Measurements from ENCODE around the gene SIX3.
A peak's percentile ranks its signal among the peaks of the same experiment; 100 is the strongest.

SIX3 gene

DNA sequence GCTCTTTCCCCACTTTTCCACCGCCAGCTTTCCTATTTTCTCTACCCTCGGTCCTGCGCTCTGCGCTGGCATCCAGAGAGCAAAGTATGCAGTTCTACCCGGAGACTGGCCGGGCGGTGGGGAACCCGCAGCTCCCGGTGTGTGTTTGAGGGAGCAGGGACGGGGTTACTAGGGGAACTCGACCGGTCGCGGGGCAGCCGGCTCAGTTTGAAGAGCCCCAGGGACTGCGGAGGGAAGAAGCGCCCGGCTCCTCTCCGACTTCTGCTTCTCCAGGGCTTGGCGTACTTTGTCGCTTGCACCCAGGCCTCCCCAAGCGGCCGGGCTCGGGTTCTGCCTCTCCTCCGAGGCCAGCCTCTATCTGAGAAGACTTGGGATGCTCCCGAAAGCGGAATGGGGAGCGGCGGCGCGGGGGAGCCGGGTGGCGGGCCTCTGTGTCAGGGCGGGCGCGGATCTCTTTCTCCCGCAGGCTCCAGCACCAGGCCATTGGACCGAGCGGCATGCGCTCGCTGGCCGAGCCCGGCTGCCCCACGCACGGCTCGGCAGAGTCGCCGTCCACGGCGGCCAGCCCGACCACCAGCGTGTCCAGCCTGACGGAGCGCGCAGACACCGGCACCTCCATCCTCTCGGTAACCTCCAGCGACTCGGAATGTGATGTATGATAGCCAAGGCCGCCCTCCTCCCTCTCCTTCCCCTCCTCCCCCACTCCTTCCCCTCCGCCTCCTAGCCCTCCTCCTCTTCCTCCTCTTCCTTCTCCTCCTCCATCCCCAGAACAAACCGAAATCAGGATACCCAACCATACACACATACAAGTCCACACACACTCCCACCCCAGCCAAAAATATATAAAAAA is 2.8 kb downstream of the SIX3 start:
- DNase-seq = no peak

DNA sequence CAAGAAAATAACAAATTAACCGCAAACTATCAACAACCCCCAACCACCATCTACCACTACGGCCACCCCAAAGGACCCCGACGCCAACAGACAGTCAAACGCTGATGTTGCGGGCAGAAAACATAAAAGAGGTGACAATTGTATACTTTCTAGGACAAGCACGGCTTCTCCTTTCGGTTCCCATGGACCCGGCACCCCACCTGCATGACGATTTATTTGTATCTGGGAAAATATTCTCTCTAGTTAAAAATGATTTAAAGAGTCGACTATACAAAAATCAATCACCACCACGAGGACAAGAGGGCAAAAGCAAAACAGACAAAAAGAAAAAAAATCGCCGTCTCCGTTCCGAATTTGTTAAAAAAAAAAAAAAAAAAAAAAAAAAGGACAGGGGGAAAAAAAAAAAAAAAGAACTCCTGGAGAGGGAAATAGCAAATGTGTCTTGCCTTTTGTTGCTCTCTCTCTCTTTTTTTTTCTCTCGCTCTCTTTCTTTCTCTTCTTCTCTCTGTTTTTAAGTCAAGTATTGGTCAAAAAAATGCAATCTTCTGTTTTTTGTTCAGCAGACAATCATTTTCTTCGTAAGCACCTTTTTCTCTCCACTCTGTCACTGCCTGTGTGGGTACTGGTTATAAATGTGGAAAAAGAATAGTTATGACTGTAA is 3.6 kb downstream of the SIX3 start:
- DNase-seq = no peak

DNA sequence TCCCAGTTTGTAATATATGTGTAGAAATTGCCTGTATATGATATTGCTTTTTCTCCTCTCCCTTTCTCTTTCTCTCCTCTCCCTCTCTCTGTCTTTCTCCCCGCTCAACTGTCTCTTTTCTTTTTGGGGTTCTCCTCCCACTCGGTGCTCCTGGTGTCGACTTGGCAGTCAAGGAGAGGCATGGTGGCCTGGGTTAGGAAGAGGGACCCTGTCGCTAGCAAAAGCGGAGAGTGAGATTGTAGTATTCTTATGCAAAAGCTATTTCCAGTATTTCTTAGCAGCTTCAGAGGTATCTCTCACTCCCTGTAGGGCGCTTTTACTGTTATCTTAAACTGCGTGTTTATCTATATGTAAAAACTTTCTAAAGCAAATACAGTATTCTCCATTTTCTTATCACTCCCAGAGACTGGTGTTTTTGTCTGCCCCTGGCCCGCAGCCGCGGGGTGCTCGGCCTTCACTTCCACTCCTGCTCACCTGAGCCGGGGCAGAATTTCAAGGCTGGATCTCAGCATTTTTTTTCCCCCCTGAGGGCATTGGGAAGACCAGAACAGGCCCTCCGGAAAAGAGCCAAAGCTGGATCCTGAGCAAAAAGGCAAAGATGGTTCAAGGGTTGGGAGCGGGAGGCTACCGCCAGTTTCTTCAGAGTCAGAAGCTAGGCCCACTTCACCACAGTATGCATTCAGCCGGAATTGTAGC is 4.3 kb downstream of the SIX3 start:
- no peak for DNase-seq

DNA sequence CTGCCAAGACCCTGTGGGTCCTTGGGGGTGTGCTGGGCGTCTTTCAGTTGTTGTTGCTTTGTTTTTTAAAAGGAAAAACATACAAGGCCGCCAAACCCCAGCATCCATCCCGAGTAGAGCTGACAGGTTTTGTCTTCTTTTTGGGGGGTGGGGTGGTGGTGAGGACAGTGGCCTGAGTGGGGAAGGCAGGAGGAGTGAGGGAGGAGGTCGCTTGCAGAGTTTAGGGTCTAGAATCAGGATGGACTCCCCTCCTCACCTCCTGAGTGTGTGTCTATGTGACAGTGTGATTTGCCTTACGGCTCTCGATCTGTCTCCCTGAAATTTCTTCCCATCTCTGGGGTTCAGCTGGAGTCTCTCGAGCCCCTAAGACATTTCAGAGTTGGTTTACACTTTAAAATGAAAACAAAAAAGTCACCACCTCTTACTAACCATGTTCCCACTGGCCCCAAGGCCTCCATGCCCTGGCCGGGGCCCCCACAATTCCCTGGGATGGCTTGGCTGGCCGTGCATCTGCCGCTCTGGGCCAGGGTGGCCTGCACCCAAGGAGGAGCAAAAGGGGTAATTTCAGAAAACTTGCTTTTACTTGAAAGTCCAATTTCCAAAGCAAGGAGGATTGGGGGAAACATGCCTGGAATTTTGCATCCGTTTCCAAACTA is 5.0 kb downstream of the SIX3 start:
- no peak for DNase-seq

GRCh38 chr2:44947028-44947375 is 5.5 kb downstream of the SIX3 start:
- DNase-seq = no peak

DNA sequence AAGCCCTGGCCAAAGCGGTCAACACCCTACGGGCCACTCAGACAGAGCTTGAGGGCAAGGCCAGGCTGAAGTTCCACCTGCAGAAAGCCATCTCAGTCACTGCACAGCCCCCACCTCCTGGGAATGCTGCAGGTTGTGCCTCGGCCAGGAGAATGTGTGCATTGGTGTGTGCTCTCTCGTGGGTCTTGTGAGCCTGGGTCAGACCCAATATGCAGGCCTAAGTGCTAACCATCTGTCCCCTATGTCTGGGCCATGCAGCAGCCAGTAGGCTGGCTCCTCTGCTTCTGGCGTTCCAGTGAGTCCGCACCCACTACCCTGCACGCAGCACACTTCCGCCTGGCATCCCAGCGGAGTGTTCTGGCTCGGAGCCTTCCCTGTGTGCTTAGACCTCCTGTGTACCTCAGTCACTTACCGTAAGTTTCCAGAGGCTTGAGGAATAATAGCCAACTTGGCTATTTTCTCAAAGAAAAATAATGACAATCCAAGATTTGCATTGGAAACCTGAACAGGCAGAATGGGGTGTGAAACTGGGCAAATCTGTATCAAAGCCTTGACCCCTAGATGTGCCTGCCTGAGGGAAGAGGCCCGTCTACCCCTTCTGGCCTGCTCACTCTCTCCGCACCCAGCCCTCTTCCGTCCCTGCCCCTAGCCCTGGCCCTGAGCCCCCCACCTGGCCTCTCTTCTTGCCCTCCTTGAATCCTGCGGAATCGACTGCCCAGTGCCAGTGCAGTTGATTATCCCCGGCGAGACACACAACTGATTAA is 7.2 kb downstream of the SIX3 start:
- no peak for DNase-seq

GRCh38 chr2:44949329-44950151 is 8.0 kb downstream of the SIX3 start:
- no peak for DNase-seq

DNA sequence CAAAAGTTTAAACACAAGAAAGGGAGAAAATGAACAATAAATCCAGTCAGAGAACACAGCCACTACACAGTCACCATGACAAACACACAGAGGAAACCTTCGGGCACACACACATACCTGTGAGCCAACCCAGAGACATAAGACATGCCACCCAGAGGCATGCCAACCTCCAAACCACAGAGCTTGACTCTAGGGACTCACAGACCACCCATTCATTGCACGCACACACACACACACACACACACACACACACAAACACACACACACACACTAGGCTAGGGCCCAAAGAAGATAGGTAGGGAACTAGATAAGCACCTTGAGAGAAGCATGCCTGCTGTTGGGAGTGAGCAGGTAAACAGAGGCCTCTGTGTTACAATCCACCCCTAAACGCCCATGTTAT is 9.1 kb downstream of the SIX3 start:
- no peak for DNase-seq

- DNase-seq = no peak
These were observed 9.6 kb downstream of the SIX3 start for GRCh38 chr2:44951124-44951523.

DNA sequence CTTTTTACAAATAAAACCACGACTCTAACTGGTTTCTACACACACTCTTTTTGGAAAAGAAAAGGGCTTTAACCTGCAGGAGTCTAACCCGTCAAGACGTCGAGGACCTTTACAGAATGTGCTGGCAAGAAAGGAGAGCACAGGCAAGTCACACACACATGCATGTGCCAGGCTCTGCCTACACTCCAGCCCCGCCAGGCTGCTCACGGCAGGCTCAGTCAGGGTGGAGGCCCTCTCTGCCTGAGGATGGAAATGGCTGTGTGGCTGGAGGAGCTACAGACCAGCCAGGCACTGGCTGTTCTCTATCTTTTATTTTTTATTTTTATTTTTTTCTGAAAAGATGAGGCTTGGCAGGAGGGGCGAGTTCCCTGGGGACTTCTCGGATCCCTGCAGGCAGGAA is 10.2 kb downstream of the SIX3 start:
- DNase-seq = no peak

- DNase-seq = peak; percentile 7
These were observed 10.8 kb downstream of the SIX3 start for GRCh38 chr2:44952143-44952805.

GRCh38 chr2:44952806-44953498 is 11.4 kb downstream of the SIX3 start:
- no peak for DNase-seq

GRCh38 chr2:44953499-44953883 is 12.0 kb downstream of the SIX3 start:
- no peak for DNase-seq

DNA sequence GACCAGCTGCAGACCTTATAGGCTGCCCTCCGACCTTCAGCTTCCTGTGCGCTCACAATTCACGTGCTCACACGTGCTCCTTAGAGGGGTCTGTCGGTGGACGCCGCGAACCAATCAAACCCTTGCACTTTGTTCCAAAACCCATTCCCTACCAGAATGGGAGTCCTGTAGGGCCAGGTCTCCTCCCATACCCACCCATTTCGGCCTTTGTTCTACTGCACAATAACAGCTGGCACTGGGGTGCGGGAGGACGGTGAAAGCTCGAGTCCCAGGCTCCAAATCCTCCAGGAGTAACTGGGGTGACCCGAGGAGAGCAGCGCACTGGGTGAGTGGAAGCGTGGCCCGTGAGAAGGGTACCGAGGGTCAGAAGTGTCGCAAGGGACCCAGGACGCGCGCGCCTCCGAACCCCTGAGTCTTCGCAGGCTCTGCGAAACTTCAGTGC is 13.0 kb downstream of the SIX3 start:
- no peak for DNase-seq

DNA sequence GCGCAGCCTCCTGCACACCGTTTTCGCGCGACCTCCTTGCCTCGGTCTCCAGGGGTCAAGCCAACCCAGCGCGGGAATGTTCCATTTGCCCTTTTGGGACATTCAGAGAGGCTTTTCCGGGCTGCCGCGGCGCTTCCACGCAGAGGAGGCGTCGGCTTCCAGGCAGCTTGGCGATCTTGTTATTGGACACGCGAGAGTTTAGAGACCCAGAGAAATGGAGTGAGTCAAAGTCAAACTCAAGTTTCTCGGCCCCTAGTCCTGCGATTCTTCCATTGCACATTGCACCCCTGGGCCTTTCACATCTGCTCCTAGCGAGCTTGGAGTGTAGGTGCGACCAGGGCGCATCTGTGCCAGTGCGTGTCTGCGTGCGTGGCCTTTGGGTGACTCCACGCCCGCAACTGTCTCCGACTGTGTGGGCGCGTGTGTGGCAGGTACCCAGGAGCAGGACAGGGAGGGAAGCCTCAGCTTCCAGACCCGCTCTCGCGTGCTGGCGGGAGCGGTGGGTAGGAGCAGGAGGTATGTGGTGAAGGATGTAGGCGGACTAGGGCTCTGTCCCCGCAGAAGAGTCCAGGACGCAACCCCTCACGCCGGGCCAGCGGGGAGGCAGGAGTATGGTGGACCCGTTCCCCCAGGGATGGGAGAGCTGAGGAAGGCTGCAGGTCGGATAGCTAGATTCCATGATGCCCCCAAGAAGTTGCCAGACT is 13.5 kb downstream of the SIX3 start:
- DNase-seq = no peak

- peak; percentile 70 for DNase-seq
These were observed 14.3 kb downstream of the SIX3 start for GRCh38 chr2:44955593-44956392.

- DNase-seq = no peak
These were observed 15.3 kb downstream of the SIX3 start for GRCh38 chr2:44956843-44957242.

- no peak for DNase-seq
These were observed 16.3 kb downstream of the SIX3 start for GRCh38 chr2:44957656-44958327.
